Effector memory CD8-positive, alpha-beta T cell (primary cell): ENCODE data around the gene SPAG5.
"Not testable (repeated sequence)": the region's sequence is repeated elsewhere in the genome, so short reads cannot be mapped to it uniquely, and the experiment has no call there.

ENCODE experiments used
- ATAC-seq: fragments of 150-1000 bp; cut with Tn5 transposase; replicated peaks from 2 replicates; pipeline ENCODE4 v1.10.0; 2021; ENCODE audit warnings: mild to moderate bottlenecking, moderate library complexity
- DNase-seq, 3 experiments: peaks; one replicate each; pipeline ENCODE4 v3.0.0; 2021
- H3K27ac Mint-ChIP-seq, 2 donors: one replicate each; pipeline ENCODE4 v1.8.0; 2022; ENCODE audit warnings: mild to moderate bottlenecking in 2 of 2, mixed read lengths in 2 of 2, moderate library complexity in 2 of 2
- H3K27me3 Mint-ChIP-seq, 2 donors: one replicate each; pipeline ENCODE4 v1.8.0; 2022; ENCODE audit warnings: mixed read lengths in 2 of 2
- H3K36me3 Mint-ChIP-seq: one replicate; pipeline ENCODE4 v1.8.0; 2022; ENCODE audit warnings: mild to moderate bottlenecking, moderate library complexity, mixed read lengths; ENCODE audit not compliant: insufficient read depth
- H3K4me1 Mint-ChIP-seq, 2 donors: one replicate each; pipeline ENCODE4 v1.8.0; 2022; ENCODE audit warnings: low read depth in 2 of 2, mixed read lengths in 2 of 2
- H3K4me3 Mint-ChIP-seq, 2 donors: one replicate each; pipeline ENCODE4 v1.8.0; 2022; ENCODE audit warnings: mild to moderate bottlenecking in 2 of 2, mixed read lengths in 2 of 2, moderate library complexity in 2 of 2
- H3K9me3 Mint-ChIP-seq, 2 donors: one replicate each; pipeline ENCODE4 v1.8.0; 2022; ENCODE audit warnings: mixed read lengths in 2 of 2

The SPAG5 gene

DNA sequence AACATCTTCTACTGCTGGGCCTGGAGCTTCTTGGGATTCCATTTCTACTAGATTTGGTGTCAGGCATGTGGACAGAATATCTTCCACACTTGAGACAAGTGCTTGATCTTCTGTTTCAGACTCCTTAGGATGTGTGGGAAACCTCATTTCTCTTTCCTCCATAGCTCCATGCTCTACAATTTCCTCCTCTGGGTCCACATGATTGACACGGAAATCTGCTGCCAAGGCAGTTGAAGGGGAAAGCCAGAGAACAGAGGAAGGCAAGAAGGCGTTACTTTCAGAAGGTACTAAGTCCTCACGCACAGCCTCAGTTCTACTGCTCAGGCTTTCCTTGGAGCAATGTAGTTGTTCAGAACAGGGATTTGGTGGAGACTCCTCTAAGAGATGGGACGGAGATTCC, 6.6 kb downstream of the SPAG5 start:
- H3K4me3 Mint-ChIP-seq = no peak overlapping the region
- DNase-seq (no peak), ATAC-seq (no peak)
- H3K27ac Mint-ChIP-seq = no peak overlapping the region
- no peaks in the 10 kb centered on the region for H3K4me1 Mint-ChIP-seq
- no peaks in the 10 kb centered on the region for H3K27me3 Mint-ChIP-seq
- H3K36me3 Mint-ChIP-seq = no peaks in the 10 kb centered on the region
- no peaks in the 10 kb centered on the region for H3K9me3 Mint-ChIP-seq

- H3K36me3 Mint-ChIP-seq = no peaks in the 10 kb centered on the region
- ATAC-seq (no peak), DNase-seq (no peak)
- H3K4me1 Mint-ChIP-seq = no peaks in the 10 kb centered on the region
- no peak overlapping the region for H3K4me3 Mint-ChIP-seq
- no peaks in the 10 kb centered on the region for H3K27me3 Mint-ChIP-seq
- no peak overlapping the region for H3K27ac Mint-ChIP-seq
- H3K9me3 Mint-ChIP-seq = no peaks in the 10 kb centered on the region
Observed at GRCh38 chr17:28585851-28586250, 13.0 kb downstream of the SPAG5 start.

- no peaks in the 10 kb centered on the region for H3K9me3 Mint-ChIP-seq
- DNase-seq (no peak), ATAC-seq (no peak)
- no peaks in the 10 kb centered on the region for H3K4me1 Mint-ChIP-seq
- H3K36me3 Mint-ChIP-seq = no peaks in the 10 kb centered on the region
- H3K27ac Mint-ChIP-seq = no peak overlapping the region
- H3K4me3 Mint-ChIP-seq = no peak overlapping the region
- no peaks in the 10 kb centered on the region for H3K27me3 Mint-ChIP-seq
Observed at GRCh38 chr17:28584434-28584833, 14.4 kb downstream of the SPAG5 start.

GRCh38 chr17:28582513-28582912, 16.3 kb downstream of the SPAG5 start:
- Mint-ChIP-seq H3K9me3 (no peaks in the 10 kb centered on the region), H3K4me3 (no peak overlapping the region), H3K27me3 (no peaks in the 10 kb centered on the region), H3K4me1 (no peaks in the 10 kb centered on the region), H3K27ac (no peak overlapping the region), H3K36me3 (no peaks in the 10 kb centered on the region)
- DNase-seq (no peak), ATAC-seq (no peak)

- H3K4me3 Mint-ChIP-seq = no peak overlapping the region
- ATAC-seq = no peak
Observed at GRCh38 chr17:28580959-28581358, 17.9 kb downstream of the SPAG5 start.

DNA sequence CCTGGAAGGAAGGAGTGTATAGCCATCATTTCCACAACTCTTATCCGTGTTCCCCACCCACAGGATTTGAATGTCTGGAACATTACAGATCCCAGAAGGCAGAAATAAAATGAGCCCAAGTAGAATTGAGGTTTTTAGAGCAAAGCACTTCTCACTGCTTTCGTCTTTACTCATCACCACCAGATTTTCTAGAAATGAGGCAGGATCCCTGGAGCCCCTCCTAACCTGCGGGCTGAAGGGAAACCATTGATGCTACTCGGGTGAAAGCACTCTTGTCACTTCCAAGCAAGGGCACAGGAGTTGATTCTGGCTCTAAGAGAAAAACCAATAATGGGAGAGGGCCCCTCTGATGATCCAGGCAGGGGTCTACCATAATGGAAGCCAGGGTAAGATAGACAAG, 19.3 kb downstream of the SPAG5 start:
- DNase-seq (no peak), ATAC-seq (no peak)
- no peak overlapping the region for H3K4me3 Mint-ChIP-seq
- H3K9me3 Mint-ChIP-seq = no peaks in the 10 kb centered on the region
- peaks cover 15% of the 10 kb centered on the region in 2 donors for H3K4me1 Mint-ChIP-seq
- H3K27me3 Mint-ChIP-seq = no peaks in the 10 kb centered on the region
- no peak overlapping the region for H3K27ac Mint-ChIP-seq
- H3K36me3 Mint-ChIP-seq = peaks cover 4% of the 10 kb centered on the region

More at GRCh38 chr17:28580959-28581358, 17.9 kb downstream of the SPAG5 start:
- H3K27ac Mint-ChIP-seq = no peak overlapping the region
- peaks cover 4% of the 10 kb centered on the region for H3K36me3 Mint-ChIP-seq
- H3K9me3 Mint-ChIP-seq = no peaks in the 10 kb centered on the region
- no peaks in the 10 kb centered on the region for H3K27me3 Mint-ChIP-seq
- no peak for DNase-seq
- H3K4me1 Mint-ChIP-seq = peaks cover 12% of the 10 kb centered on the region in 2 donors

DNA sequence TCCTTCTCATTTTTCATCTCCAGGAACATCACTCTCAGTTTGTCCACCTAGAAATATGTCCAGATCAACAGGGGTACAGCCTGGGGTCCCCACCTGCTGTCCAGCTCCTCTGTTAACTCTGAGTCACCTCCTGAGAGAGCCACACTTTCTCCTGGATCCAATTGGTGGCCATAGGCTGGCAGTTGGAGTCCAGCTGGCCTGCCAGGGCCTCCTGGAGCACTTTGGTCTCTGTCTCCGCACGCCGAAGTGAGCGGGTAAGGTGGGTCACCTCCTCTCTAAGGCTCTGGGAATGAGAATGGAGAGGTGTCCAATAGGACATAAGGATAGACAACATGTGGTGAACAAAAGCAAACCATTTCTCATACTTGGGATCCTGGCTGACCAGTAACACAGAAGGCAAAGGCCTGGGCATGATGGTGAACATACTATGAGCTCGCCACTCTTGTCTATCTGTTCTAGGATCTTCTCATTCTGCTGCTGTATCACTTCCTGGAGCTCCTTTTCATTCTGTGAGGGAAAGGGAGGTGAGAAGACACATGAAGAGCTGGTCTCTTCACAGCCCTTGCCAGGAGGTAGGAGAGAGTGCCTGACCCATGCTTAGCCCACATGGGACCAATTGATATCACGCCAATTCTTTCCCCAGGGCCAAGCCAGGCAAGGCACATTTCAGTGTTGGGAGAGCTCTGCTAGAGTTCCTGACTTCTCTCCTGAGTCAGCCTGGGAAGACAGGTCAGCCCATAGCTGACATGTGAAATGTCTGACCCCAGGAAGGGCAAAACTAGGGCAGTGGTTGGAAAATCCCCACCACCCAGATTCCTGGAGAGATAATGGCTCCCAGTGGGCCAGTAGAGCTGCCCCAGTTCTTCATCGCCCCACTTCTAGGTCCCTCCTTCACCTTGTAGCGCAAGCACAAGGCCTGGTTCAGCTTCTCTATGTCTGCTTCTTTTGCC, 20.3 kb downstream of the SPAG5 start:
- peaks cover 4% of the 10 kb centered on the region for H3K36me3 Mint-ChIP-seq
- no peaks in the 10 kb centered on the region for H3K27me3 Mint-ChIP-seq
- H3K4me3 Mint-ChIP-seq = no peak overlapping the region
- H3K27ac Mint-ChIP-seq = no peak overlapping the region
- peaks cover 15% of the 10 kb centered on the region in 2 donors for H3K4me1 Mint-ChIP-seq
- ATAC-seq (no peak), DNase-seq (no peak)
- H3K9me3 Mint-ChIP-seq = no peaks in the 10 kb centered on the region

- Mint-ChIP-seq H3K36me3 (peaks cover 6% of the 10 kb centered on the region), H3K4me3 (peak overlapping the region; percentile 79 to 83), H3K4me1 (peaks cover 20 to 22% of the 10 kb centered on the region in 2 donors), H3K27me3 (no peaks in the 10 kb centered on the region), H3K27ac (peak overlapping the region in 1 of 2 donors; percentile 80), H3K9me3 (no peaks in the 10 kb centered on the region)
- no peak for ATAC-seq
- DNase-seq = no peak
Observed at GRCh38 chr17:28577466-28577824, 21.4 kb downstream of the SPAG5 start.

GRCh38 chr17:28576758-28577465, 21.9 kb downstream of the SPAG5 start, which contains the start of gene ALDOC:
Gene ALDOC (minus strand): TSS chr17:28576895. CDS start chr17:28575532, 1,363 bp downstream.
- no peaks in the 10 kb centered on the region for H3K9me3 Mint-ChIP-seq
- H3K4me1 Mint-ChIP-seq = peaks cover 25 to 27% of the 10 kb centered on the region in 2 donors
- peak within 1 kb of the TSS; percentile 80 for H3K27ac Mint-ChIP-seq
- H3K4me3 Mint-ChIP-seq = peak within 1 kb of the TSS; percentile 79 to 83
- DNase-seq (peak; percentile 97 to 98 (median 98)), ATAC-seq (peak; percentile 96)
- H3K36me3 Mint-ChIP-seq = peaks cover 8% of the 10 kb centered on the region
- no peaks in the 10 kb centered on the region for H3K27me3 Mint-ChIP-seq

DNA sequence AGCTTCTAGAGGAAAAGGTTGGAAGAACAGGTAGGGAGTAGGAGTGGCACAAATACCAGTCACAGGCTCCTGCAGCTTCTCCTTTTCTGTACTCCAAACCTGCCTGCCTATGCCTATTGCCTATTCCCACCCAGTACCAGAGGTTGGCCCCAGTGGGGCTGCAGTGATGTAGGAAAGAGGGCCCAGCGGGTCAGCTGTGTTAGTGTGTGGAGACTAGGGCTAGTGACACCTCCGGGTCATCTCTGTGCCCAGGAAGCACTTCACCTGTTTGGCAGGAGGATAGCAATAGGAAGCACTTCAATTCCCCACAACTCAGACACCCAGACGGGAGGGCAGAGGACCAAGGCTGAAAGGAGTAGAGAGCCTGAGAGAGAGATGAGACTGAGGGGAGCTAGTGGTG, 22.8 kb downstream of the SPAG5 start:
- Mint-ChIP-seq H3K27ac (peak overlapping the region; percentile 80), H3K4me1 (peaks cover 26 to 28% of the 10 kb centered on the region in 2 donors), H3K4me3 (peak overlapping the region; percentile 79 to 83)
- H3K27me3 Mint-ChIP-seq, ATAC-seq, H3K9me3 Mint-ChIP-seq, DNase-seq, H3K36me3 Mint-ChIP-seq: not testable (repeated sequence)

DNA sequence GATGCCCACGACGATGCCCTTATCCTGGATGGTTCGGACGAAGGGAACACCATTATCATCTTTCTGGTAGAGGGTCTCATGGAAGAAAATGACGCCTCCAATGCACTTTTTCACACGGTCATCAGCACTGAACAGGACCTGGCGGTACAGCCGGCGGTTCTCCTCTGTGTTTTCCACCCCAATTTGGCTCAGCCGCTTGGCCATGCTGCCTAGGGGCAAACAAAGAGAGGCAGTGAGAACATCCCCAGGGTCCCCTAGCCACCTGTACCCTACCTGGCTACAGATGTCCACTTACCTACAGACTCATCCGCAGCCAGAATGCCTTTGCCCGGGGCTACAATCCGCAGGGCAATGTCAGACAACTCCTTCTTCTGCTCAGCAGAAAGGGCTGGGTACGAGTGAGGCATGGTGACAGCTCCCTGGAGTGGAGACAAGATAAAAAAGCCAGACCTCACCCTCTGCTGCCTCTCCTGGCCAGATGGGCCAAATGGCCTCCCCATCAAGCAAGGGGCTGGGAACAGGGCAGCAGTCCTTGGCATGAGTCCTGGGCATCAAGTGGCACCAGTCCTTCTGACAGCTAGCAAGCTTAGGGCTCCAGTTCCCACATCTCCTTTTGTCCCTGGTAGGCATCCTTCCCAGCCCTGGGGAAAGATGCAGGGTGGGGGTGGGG, 23.6 kb downstream of the SPAG5 start:
- Mint-ChIP-seq H3K9me3 (no peaks in the 10 kb centered on the region), H3K36me3 (peaks cover 10% of the 10 kb centered on the region), H3K27me3 (no peaks in the 10 kb centered on the region), H3K4me3 (no peak overlapping the region), H3K27ac (no peak overlapping the region), H3K4me1 (peaks cover 31 to 33% of the 10 kb centered on the region in 2 donors)
- ATAC-seq = no peak
- no peak for DNase-seq

- Mint-ChIP-seq H3K4me3 (no peak overlapping the region), H3K36me3 (peaks cover 10% of the 10 kb centered on the region), H3K4me1 (peaks cover 37 to 38% of the 10 kb centered on the region in 2 donors), H3K27ac (no peak overlapping the region), H3K27me3 (no peaks in the 10 kb centered on the region), H3K9me3 (no peaks in the 10 kb centered on the region)
- DNase-seq (no peak), ATAC-seq (no peak)
Observed at GRCh38 chr17:28574526-28574925, 24.3 kb downstream of the SPAG5 start.

GRCh38 chr17:28573966-28574480, 24.8 kb downstream of the SPAG5 start:
- Mint-ChIP-seq H3K27ac (no peak overlapping the region), H3K4me3 (no peak overlapping the region), H3K4me1 (peaks cover 39 to 40% of the 10 kb centered on the region in 2 donors), H3K27me3 (no peaks in the 10 kb centered on the region), H3K9me3 (no peaks in the 10 kb centered on the region), H3K36me3 (peaks cover 10% of the 10 kb centered on the region)
- ATAC-seq (no peak), DNase-seq (no peak)
